Measurements from ENCODE around the gene NAB1.
A peak's percentile ranks its signal among the peaks of the same experiment; 100 is the strongest.

Gene NAB1

DNA sequence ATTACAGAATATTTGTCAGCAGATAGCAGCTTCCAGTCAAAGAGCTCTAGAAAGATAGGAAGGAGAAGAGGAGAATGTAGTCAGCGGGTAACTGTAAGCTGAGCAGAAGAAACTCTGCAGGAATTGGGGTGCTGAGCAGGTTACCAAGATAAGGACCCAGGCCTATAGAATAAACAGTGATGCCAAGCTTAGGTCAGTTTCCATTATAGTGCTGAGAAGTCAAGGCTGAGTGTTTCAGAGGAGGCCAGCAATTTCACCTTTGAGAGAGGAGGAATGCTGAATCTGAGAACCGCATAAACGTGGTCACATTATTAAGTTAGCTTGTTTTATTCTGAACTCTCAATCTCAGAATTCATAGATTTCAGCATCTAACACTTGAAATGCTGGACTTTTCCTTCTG is 13.9 kb downstream of the NAB1 start:
- Mint-ChIP-seq H3K9me3 (peaks cover 14% of the 10 kb centered on the region), H3K27ac (no peak overlapping the region), H3K4me3 (no peak overlapping the region), H3K27me3 (ENCODE audit: low read depth) (no peaks in the 10 kb centered on the region), H3K4me1 (peaks cover 21% of the 10 kb centered on the region), H3K36me3 (ENCODE audit: low read depth) (peaks cover 60% of the 10 kb centered on the region)
- TF ChIP-seq, protein P1, sequence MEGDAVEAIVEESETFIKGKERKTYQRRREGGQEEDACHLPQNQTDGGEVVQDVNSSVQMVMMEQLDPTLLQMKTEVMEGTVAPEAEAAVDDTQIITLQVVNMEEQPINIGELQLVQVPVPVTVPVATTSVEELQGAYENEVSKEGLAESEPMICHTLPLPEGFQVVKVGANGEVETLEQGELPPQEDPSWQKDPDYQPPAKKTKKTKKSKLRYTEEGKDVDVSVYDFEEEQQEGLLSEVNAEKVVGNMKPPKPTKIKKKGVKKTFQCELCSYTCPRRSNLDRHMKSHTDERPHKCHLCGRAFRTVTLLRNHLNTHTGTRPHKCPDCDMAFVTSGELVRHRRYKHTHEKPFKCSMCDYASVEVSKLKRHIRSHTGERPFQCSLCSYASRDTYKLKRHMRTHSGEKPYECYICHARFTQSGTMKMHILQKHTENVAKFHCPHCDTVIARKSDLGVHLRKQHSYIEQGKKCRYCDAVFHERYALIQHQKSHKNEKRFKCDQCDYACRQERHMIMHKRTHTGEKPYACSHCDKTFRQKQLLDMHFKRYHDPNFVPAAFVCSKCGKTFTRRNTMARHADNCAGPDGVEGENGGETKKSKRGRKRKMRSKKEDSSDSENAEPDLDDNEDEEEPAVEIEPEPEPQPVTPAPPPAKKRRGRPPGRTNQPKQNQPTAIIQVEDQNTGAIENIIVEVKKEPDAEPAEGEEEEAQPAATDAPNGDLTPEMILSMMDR (IDR thresholded peaks at IDR 0.05; ENCODE audit: unreplicated experiment in 3 of 3): no peak

DNA sequence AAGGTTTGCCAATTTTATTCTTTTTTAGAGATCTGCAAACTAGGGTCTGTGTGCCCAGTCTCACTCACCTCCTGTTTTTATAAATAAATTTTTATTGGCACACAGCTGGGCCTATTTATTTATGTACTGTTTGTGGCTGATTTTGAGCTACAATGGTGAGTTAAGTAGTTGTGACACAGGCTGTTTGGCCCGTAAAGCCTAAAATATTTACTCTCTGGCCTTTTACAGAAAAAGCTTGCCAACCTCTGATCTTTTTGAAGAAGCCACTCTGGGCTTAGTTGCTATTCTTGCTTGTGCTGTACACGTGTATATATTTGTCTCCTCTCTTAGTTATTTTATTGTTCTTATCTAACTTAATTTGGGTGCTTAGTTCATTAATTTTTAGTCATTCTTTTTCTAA is 14.5 kb downstream of the NAB1 start:
- H3K4me1 Mint-ChIP-seq: peaks cover 15% of the 10 kb centered on the region
- TF ChIP-seq, protein P1 (IDR thresholded peaks at IDR 0.05; ENCODE audit: unreplicated experiment in 3 of 3): no peak
- peaks cover 14% of the 10 kb centered on the region for H3K9me3 Mint-ChIP-seq
- no peaks in the 10 kb centered on the region for H3K27me3 Mint-ChIP-seq (ENCODE audit: low read depth)
- H3K4me3 Mint-ChIP-seq: no peak overlapping the region
- H3K27ac Mint-ChIP-seq: no peak overlapping the region
- H3K36me3 Mint-ChIP-seq (ENCODE audit: low read depth): peaks cover 60% of the 10 kb centered on the region

DNA sequence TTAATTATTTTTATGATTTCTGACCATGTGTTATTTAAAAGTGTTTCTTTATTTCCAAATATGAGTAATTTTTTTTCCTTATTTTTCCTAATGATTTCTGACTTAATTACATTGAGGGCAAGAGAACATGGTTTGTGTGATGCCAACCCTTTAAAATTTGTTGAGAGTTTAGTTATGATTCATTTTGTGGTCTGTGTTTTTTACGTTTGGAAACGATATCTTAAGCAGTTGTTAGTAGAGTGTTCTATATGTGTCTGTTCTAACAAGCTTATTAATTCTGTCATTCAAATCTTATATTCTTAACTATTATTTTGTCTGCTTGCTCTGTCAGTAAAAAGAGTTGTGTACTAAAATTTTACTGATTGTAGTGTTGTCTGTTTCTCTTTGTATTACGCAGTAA is 15.0 kb downstream of the NAB1 start:
- H3K27ac Mint-ChIP-seq: no peak overlapping the region
- H3K4me3 Mint-ChIP-seq: no peak overlapping the region
- H3K4me1 Mint-ChIP-seq: peaks cover 11% of the 10 kb centered on the region
- no peaks in the 10 kb centered on the region for H3K27me3 Mint-ChIP-seq (ENCODE audit: low read depth)
- TF ChIP-seq, protein P1 (IDR thresholded peaks at IDR 0.05; ENCODE audit: unreplicated experiment in 3 of 3): no peak
- peaks cover 59% of the 10 kb centered on the region for H3K36me3 Mint-ChIP-seq (ENCODE audit: low read depth)
- peaks cover 14% of the 10 kb centered on the region for H3K9me3 Mint-ChIP-seq

DNA sequence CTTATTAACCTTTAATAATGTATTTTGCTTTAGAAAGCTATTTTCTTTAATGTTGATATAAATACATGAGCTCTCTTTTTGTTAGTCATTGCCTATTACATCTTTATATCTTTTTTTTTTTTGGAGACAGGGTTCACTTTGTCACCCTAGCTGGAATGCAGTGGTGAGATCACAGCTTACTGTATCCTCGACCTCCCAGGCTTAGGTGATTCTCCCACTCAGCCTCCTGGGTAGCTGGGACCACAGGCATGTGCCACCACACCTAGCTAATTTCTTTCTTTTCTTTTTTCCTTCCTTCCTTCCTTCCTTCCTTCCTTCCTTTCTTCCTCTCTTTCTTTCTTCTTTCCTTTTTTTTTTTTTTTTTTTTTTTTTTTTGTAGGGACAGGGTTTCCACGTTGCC is 15.4 kb downstream of the NAB1 start:
- no peak overlapping the region for H3K27ac Mint-ChIP-seq
- no peak overlapping the region for H3K4me3 Mint-ChIP-seq
- peaks cover 56% of the 10 kb centered on the region for H3K36me3 Mint-ChIP-seq (ENCODE audit: low read depth)
- H3K4me1 Mint-ChIP-seq: peaks cover 11% of the 10 kb centered on the region
- TF ChIP-seq, protein P1 (IDR thresholded peaks at IDR 0.05; ENCODE audit: unreplicated experiment in 3 of 3): no peak
- H3K27me3 Mint-ChIP-seq (ENCODE audit: low read depth): no peaks in the 10 kb centered on the region
- peaks cover 14% of the 10 kb centered on the region for H3K9me3 Mint-ChIP-seq

DNA sequence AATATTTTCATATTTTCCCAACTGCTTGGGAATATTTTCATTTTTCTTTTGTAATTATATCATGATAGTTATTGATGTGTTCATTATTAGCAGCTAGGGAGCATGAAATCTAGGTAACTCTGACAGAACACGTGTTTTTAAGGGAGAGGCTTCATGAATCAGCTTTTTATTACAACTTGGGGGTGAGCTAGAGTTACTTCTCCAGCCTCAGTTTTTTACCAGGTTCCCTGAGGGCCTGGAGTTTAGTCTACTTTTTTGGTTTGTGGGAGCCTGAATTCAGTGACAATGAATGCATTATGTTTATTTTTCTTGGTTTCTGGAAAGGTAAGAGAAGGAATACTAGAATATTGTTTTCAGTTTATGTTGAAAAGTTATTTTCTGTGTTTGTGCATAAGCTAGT is 18.0 kb downstream of the NAB1 start:
- peaks cover 5% of the 10 kb centered on the region for H3K4me1 Mint-ChIP-seq
- peaks cover 56% of the 10 kb centered on the region for H3K36me3 Mint-ChIP-seq (ENCODE audit: low read depth)
- no peaks in the 10 kb centered on the region for H3K27me3 Mint-ChIP-seq (ENCODE audit: low read depth)
- peaks cover 14% of the 10 kb centered on the region for H3K9me3 Mint-ChIP-seq
- peak overlapping the region in 1 of 3 experiments; percentile 15 for H3K27ac Mint-ChIP-seq
- TF ChIP-seq, protein P1 (IDR thresholded peaks at IDR 0.05; ENCODE audit: unreplicated experiment in 3 of 3): no peak
- H3K4me3 Mint-ChIP-seq: no peak overlapping the region

DNA sequence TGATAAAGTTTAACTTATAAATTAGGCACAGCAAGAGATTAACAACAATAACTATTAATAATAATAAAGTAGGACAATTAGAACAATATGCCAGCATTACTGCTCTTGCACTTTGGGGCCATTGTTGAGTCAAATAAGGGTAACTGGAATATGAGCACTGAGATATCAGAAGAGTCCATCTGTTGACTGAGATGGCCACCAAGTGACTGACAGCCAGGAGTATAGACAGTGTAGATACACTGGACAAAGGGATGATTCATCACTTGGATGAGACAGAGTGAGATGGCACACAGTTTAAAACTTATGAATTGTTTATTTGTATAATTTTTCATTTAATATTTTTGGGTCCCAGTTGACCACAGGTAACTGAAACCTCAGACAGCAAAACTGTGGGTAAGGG is 20.0 kb downstream of the NAB1 start:
- Mint-ChIP-seq H3K36me3 (ENCODE audit: low read depth) (peaks cover 55% of the 10 kb centered on the region), H3K27ac (no peak overlapping the region), H3K4me1 (peaks cover 5% of the 10 kb centered on the region), H3K9me3 (peaks cover 10% of the 10 kb centered on the region), H3K27me3 (ENCODE audit: low read depth) (no peaks in the 10 kb centered on the region), H3K4me3 (no peak overlapping the region)
- TF ChIP-seq, protein P1 (IDR thresholded peaks at IDR 0.05; ENCODE audit: unreplicated experiment in 3 of 3): no peak
